ENCODE measurements around the gene TMEM258. TPM values are rescaled to one million over a fixed set of nuclear protein-coding genes. Genes with fewer than 3 reads are reported as not detected.
A peak's percentile ranks its signal among the peaks of the same experiment; 100 is the strongest.

Gene TMEM258
- total and polyA plus RNA-seq, 8 donors: 69.8 to 171 (median 94.4) TPM

- DNase-seq (no peak), FAIRE-seq (no peak), ATAC-seq (no peak)
- intact Hi-C loops (cut with DNase I): no loop called here
- WGBS, 2 donors: 11% methylated on average over 17 of the region's 17 CpGs
- H3K27me3 ChIP-seq: no peaks in the 10 kb centered on the region
- H3K36me3 ChIP-seq: no peaks in the 10 kb centered on the region
- peaks cover 27 to 43% (median 37%) of the 10 kb centered on the region in 3 donors for H3K4me1 ChIP-seq
- peak overlapping the region; percentile 63 to 82 (median 70) for H3K4me3 ChIP-seq
- peak overlapping the region; percentile 68 to 97 (median 83) for H3K27ac ChIP-seq
- TF ChIP-seq CTCF (IDR thresholded peaks at IDR 0.05): no peak
- no peaks in the 10 kb centered on the region for H3K9me3 ChIP-seq
These were observed 39.4 kb downstream of the TMEM258 start for GRCh38 chr11:61752925-61753521.

GRCh38 chr11:61752117-61752924 lies 40.1 kb downstream of the TMEM258 start, which contains the start of gene MYRF:
MYRF (plus strand) TSS chr11:61752636; CDS start chr11:61752745, 109 bp downstream.
- peak within 1 kb of the TSS; percentile 63 to 82 (median 70) for H3K4me3 ChIP-seq
- intact Hi-C loops (cut with DNase I): no loop called here
- no peaks in the 10 kb centered on the region for H3K36me3 ChIP-seq
- peaks cover 20 to 39% (median 30%) of the 10 kb centered on the region in 3 donors for H3K4me1 ChIP-seq
- 1 to 2% methylated on average over 40 to 93 of the region's 93 CpGs for WGBS, 2 donors
- no peak for FAIRE-seq
- peak within 1 kb of the TSS; percentile 68 to 97 (median 83) for H3K27ac ChIP-seq
- H3K9me3 ChIP-seq: no peaks in the 10 kb centered on the region
- peak; percentile 18 to 58 (median 43) for ATAC-seq
- H3K27me3 ChIP-seq: no peaks in the 10 kb centered on the region
- peak in 4 of 6 donors; percentile 66 to 94 (median 80) for DNase-seq
- peak in 2 of 4 donors; percentile 21 to 34 for TF ChIP-seq CTCF (IDR thresholded peaks at IDR 0.05)

GRCh38 chr11:61751384-61751783 lies 41.0 kb downstream of the TMEM258 start:
- 45 to 50% methylated on average over 14 of the region's 14 CpGs for WGBS, 2 donors
- no peak for FAIRE-seq
- peaks cover 13 to 33% (median 22%) of the 10 kb centered on the region in 3 donors for H3K4me1 ChIP-seq
- H3K36me3 ChIP-seq: no peaks in the 10 kb centered on the region
- no peak for TF ChIP-seq CTCF (IDR thresholded peaks at IDR 0.05)
- no peak overlapping the region for H3K27ac ChIP-seq
- intact Hi-C loops (cut with DNase I): no loop called here
- H3K27me3 ChIP-seq: no peaks in the 10 kb centered on the region
- no peak overlapping the region for H3K4me3 ChIP-seq
- DNase-seq: no peak
- no peak for ATAC-seq
- H3K9me3 ChIP-seq: no peaks in the 10 kb centered on the region

GRCh38 chr11:61750631-61751273 lies 41.6 kb downstream of the TMEM258 start:
- no peak for ATAC-seq
- DNase-seq: no peak
- H3K4me1 ChIP-seq: peaks cover 6 to 27% (median 15%) of the 10 kb centered on the region in 3 donors
- no peaks in the 10 kb centered on the region for H3K9me3 ChIP-seq
- 95 to 98% methylated on average over 5 of the region's 5 CpGs for WGBS, 2 donors
- FAIRE-seq: no peak
- intact Hi-C loops (cut with DNase I): no loop called here
- H3K27me3 ChIP-seq: no peaks in the 10 kb centered on the region
- H3K4me3 ChIP-seq: no peak overlapping the region
- no peak for TF ChIP-seq CTCF (IDR thresholded peaks at IDR 0.05)
- H3K27ac ChIP-seq: no peak overlapping the region
- no peaks in the 10 kb centered on the region for H3K36me3 ChIP-seq

Data from pancreas (tissue), 10 donors.